GM12878 (cell line): ENCODE data around the gene SFI1. TPM values are rescaled to one million over a fixed set of nuclear protein-coding genes. Genes with fewer than 3 reads are reported as not detected.

ENCODE experiments used
- CHD1 ChIP-seq: IDR thresholded peaks from 2 replicates; pipeline ENCODE4 v1.6.1; 2012; ENCODE audit warnings: low read depth, low read length, improper control_type of control experiment
- GABPA ChIP-seq: IDR thresholded peaks from 2 replicates; pipeline ENCODE4 v1.6.1; 2014; ENCODE audit warnings: antibody characterized with exemption, low read depth, mild to moderate bottlenecking, inconsistent platforms
- IRF4 ChIP-seq: IDR thresholded peaks from 2 replicates; pipeline ENCODE4 v1.6.1; 2011; ENCODE audit warnings: low read depth, low read length
- LARP7 ChIP-seq: fragments of 450-650 bp; IDR thresholded peaks from 2 replicates; pipeline ENCODE4 v1.6.1; 2017; ENCODE audit warnings: mild to moderate bottlenecking
- MTA2 ChIP-seq: fragments of 450-650 bp; IDR thresholded peaks from 2 replicates; pipeline ENCODE4 v1.6.1; 2016; ENCODE audit warnings: low read depth, mild to moderate bottlenecking, moderate library complexity
- MTA3 ChIP-seq: IDR thresholded peaks from 2 replicates; pipeline ENCODE4 v1.6.1; 2012; ENCODE audit warnings: low read length, inconsistent platforms, borderline replicate concordance
- MYB ChIP-seq: fragments of 150-350 bp; IDR thresholded peaks from 2 replicates; pipeline ENCODE4 v1.6.1; 2014; ENCODE audit warnings: mild to moderate bottlenecking, low read depth, low read length, borderline replicate concordance
- MYC ChIP-seq: IDR thresholded peaks from 2 replicates; pipeline ENCODE4 v1.6.1; 2011; ENCODE audit warnings: mild to moderate bottlenecking, low read length, moderate library complexity, inconsistent platforms; ENCODE audit not compliant: insufficient read depth, insufficient replicate concordance, insufficient read length, severe bottlenecking
- NFIC ChIP-seq: IDR thresholded peaks from 2 replicates; pipeline ENCODE4 v1.6.1; 2012; ENCODE audit warnings: low read depth, mild to moderate bottlenecking, inconsistent platforms, low read length, moderate library complexity
- NFYA ChIP-seq: IDR thresholded peaks from 2 replicates; pipeline ENCODE4 v1.6.1; 2011; ENCODE audit warnings: low read depth, mild to moderate bottlenecking, low read length, improper control_type of control experiment, borderline replicate concordance
- NR2C1 ChIP-seq: fragments of 450-650 bp; IDR thresholded peaks from 2 replicates; pipeline ENCODE4 v1.6.1; 2017; ENCODE audit warnings: antibody characterized with exemption, mild to moderate bottlenecking, moderate library complexity
- NR2C2 ChIP-seq: IDR thresholded peaks from 2 replicates; pipeline ENCODE4 v1.6.1; 2011; ENCODE audit warnings: borderline replicate concordance, low read depth; ENCODE audit not compliant: control insufficient read depth, insufficient read length
- RFX5 ChIP-seq: IDR thresholded peaks from 2 replicates; pipeline ENCODE4 v1.6.1; 2011; ENCODE audit warnings: low read depth, low read length, improper control_type of control experiment
- SUZ12 ChIP-seq: fragments of 200-600 bp; sonication (generic); IDR thresholded peaks from one replicate; pipeline ENCODE4 v1.6.1; 2018; ENCODE audit warnings: antibody characterized with exemption, mild to moderate bottlenecking; ENCODE audit not compliant: unreplicated experiment
- TARDBP ChIP-seq: IDR thresholded peaks from 2 replicates; pipeline ENCODE4 v1.6.1; 2016; ENCODE audit warnings: borderline replicate concordance
- polyA plus RNA-seq, 11 experiments: library from polyadenylated mRNA; depleted of rRNA in 4 of 11; unstranded in 6 of 11; stranded (reverse) in 5 of 11; fragments of >200 nt; fragmentation: Nextera tagmentation in 4 of 11; fragmentation: Illumina TruSeq in 1 of 11; extraction: Ambion mirVana in 4 of 11; extraction: Trizol in 1 of 11; gene quantifications; 1 replicate in 1 of 11; 2 replicates in 10 of 11; pipeline versions ENCODE4 v1.2.1 to v1.2.3, GENCODE V29; 2011 to 2016; ENCODE audit warnings: inconsistent platforms in 2 of 11, missing spikeins in 2 of 11, low read depth in 1 of 11
- total RNA-seq, 4 experiments: library from RNA; depleted of rRNA in 3 of 4; stranded (reverse); fragments of >200 nt in 3 of 4; fragmentation: Illumina TruSeq in 1 of 4; extraction: Trizol in 1 of 4; gene quantifications; 2 replicates each; pipeline versions ENCODE4 v1.2.1 to v1.2.3, GENCODE V29; 2013 to 2021
- TF ChIP-seq, protein P1 (sequence below): IDR thresholded peaks from 2 replicates; pipeline ENCODE4 v1.6.1; 2012; ENCODE audit warnings: low read depth, low read length, improper control_type of control experiment
- TF ChIP-seq, protein P2 (sequence below): fragments of 450-650 bp; IDR thresholded peaks from 2 replicates; pipeline ENCODE4 v1.6.1; 2017; ENCODE audit warnings: mild to moderate bottlenecking
- TF ChIP-seq, protein P3 (sequence below): fragments of 450-650 bp; IDR thresholded peaks from 2 replicates; pipeline ENCODE4 v1.6.1; 2017; ENCODE audit warnings: mild to moderate bottlenecking, moderate library complexity
- TF ChIP-seq, protein P4 (sequence below): fragments of 450-650 bp; IDR thresholded peaks from 2 replicates; pipeline ENCODE4 v1.6.1; 2018; ENCODE audit warnings: borderline replicate concordance, mild to moderate bottlenecking; ENCODE audit not compliant: partially characterized antibody
- TF ChIP-seq, protein P5 (sequence below): IDR thresholded peaks from 2 replicates; pipeline ENCODE4 v1.6.1; 2012; ENCODE audit warnings: low read depth, low read length, improper control_type of control experiment

Gene SFI1
- total and polyA plus RNA-seq, 10 of the 15 experiments (the other 5 are each of a cell fraction or from before 2014, with no cell fraction given): 6.3 to 70.1 (median 30.4) TPM

DNA sequence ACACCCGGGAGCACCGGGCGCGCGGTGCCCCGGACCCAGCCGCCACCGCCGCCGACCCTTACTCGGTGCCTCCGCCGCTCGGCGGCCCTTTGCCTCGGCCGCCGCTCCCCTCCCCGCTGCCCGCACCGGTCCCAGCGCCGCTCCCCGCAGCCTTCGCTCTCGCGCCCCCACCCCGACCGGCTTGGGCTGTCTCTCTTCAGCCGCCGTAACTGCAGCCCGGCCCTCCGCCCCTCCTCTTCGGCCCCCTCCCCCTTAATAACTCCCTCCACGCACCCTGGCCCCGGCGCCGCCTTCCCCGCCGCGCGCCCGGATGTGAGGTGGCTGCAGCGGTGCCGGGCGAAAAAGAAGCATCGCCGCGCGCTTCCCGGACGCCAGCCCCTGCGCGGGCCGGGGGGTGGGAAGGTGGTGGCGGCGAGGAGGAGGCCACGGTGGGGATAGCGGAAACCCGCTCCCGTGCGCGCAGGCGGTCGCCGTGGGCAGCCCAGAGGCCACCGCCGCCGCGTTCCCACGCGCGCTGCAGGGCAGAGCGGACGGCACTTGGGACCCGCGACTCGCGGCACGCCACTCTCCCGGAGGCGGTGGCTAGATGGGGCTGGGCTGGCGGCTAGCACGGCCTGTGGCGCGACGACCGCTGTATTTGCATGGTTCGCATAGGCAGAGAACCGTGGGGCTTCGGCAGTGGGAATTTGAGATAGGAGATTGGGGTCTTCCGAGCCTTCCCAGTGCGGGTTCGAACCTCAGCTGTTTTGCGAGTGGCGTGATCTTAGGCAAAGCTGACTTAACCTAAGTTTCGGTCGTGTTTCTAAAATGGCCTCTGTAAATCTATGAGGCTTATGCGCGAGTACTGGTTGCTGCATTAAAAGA lies 6.5 kb upstream of the SFI1 start, which contains the start of gene EIF4ENIF1 (continued):
- TF ChIP-seq NFIC (no peak), TARDBP (no peak), NFYA (no peak), MYC (peak; percentile 58), NR2C2 (no peak), NR2C1 (peak; percentile 17; the same call in 1 of the 2 replicates), LARP7 (peak; percentile 94), MTA2 (no peak), RFX5 (no peak), MYB (peak; percentile 96), IRF4 (no peak), SUZ12 (no peak), MTA3 (no peak), GABPA (no peak), CHD1 (no peak)
- TF ChIP-seq, protein P1, sequence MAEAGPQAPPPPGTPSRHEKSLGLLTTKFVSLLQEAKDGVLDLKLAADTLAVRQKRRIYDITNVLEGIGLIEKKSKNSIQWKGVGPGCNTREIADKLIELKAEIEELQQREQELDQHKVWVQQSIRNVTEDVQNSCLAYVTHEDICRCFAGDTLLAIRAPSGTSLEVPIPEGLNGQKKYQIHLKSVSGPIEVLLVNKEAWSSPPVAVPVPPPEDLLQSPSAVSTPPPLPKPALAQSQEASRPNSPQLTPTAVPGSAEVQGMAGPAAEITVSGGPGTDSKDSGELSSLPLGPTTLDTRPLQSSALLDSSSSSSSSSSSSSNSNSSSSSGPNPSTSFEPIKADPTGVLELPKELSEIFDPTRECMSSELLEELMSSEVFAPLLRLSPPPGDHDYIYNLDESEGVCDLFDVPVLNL: 0 out of 2 replicates have a peak, but pooled peaks have one; percentile 23
- TF ChIP-seq, protein P2, sequence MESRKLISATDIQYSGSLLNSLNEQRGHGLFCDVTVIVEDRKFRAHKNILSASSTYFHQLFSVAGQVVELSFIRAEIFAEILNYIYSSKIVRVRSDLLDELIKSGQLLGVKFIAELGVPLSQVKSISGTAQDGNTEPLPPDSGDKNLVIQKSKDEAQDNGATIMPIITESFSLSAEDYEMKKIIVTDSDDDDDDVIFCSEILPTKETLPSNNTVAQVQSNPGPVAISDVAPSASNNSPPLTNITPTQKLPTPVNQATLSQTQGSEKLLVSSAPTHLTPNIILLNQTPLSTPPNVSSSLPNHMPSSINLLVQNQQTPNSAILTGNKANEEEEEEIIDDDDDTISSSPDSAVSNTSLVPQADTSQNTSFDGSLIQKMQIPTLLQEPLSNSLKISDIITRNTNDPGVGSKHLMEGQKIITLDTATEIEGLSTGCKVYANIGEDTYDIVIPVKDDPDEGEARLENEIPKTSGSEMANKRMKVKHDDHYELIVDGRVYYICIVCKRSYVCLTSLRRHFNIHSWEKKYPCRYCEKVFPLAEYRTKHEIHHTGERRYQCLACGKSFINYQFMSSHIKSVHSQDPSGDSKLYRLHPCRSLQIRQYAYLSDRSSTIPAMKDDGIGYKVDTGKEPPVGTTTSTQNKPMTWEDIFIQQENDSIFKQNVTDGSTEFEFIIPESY: no peak
- TF ChIP-seq, protein P3, sequence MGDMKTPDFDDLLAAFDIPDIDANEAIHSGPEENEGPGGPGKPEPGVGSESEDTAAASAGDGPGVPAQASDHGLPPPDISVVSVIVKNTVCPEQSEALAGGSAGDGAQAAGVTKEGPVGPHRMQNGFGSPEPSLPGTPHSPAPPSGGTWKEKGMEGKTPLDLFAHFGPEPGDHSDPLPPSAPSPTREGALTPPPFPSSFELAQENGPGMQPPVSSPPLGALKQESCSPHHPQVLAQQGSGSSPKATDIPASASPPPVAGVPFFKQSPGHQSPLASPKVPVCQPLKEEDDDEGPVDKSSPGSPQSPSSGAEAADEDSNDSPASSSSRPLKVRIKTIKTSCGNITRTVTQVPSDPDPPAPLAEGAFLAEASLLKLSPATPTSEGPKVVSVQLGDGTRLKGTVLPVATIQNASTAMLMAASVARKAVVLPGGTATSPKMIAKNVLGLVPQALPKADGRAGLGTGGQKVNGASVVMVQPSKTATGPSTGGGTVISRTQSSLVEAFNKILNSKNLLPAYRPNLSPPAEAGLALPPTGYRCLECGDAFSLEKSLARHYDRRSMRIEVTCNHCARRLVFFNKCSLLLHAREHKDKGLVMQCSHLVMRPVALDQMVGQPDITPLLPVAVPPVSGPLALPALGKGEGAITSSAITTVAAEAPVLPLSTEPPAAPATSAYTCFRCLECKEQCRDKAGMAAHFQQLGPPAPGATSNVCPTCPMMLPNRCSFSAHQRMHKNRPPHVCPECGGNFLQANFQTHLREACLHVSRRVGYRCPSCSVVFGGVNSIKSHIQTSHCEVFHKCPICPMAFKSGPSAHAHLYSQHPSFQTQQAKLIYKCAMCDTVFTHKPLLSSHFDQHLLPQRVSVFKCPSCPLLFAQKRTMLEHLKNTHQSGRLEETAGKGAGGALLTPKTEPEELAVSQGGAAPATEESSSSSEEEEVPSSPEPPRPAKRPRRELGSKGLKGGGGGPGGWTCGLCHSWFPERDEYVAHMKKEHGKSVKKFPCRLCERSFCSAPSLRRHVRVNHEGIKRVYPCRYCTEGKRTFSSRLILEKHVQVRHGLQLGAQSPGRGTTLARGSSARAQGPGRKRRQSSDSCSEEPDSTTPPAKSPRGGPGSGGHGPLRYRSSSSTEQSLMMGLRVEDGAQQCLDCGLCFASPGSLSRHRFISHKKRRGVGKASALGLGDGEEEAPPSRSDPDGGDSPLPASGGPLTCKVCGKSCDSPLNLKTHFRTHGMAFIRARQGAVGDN: peak; percentile 38
- TF ChIP-seq, protein P4, sequence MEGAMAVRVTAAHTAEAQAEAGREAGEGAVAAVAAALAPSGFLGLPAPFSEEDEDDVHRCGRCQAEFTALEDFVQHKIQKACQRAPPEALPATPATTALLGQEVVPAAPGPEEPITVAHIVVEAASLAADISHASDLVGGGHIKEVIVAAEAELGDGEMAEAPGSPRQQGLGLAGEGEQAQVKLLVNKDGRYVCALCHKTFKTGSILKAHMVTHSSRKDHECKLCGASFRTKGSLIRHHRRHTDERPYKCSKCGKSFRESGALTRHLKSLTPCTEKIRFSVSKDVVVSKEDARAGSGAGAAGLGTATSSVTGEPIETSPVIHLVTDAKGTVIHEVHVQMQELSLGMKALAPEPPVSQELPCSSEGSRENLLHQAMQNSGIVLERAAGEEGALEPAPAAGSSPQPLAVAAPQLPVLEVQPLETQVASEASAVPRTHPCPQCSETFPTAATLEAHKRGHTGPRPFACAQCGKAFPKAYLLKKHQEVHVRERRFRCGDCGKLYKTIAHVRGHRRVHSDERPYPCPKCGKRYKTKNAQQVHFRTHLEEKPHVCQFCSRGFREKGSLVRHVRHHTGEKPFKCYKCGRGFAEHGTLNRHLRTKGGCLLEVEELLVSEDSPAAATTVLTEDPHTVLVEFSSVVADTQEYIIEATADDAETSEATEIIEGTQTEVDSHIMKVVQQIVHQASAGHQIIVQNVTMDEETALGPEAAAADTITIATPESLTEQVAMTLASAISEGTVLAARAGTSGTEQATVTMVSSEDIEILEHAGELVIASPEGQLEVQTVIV: no peak
- TF ChIP-seq, protein P5, sequence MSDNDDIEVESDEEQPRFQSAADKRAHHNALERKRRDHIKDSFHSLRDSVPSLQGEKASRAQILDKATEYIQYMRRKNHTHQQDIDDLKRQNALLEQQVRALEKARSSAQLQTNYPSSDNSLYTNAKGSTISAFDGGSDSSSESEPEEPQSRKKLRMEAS: no peak
